H9 (cell line): ENCODE data around the gene CDKL4. TPM values are rescaled to one million over a fixed set of nuclear protein-coding genes. Genes with fewer than 3 reads are reported as not detected.
"Not testable (repeated sequence)": the region's sequence is repeated elsewhere in the genome, so short reads cannot be mapped to it uniquely, and the experiment has no call there.

Experiments
- DNase-seq: peaks from one replicate; pipeline ENCODE4 v3.0.0-alpha.2; 2017
- H2AFZ ChIP-seq: one replicate; pipeline ENCODE4 v1.6.1; 2013; ENCODE audit warnings: mild to moderate bottlenecking, low read length, control low read depth, moderate library complexity
- H2AK5ac ChIP-seq: 2 replicates; pipeline ENCODE4 v1.6.1; 2013; ENCODE audit warnings: low read length, control low read depth, mixed read lengths; ENCODE audit not compliant: insufficient read length
- H2BK120ac ChIP-seq: one replicate; pipeline ENCODE4 v1.6.1; 2013; ENCODE audit warnings: low read depth, mild to moderate bottlenecking, low read length, control low read depth, inconsistent platforms; ENCODE audit not compliant: poor library complexity, severe bottlenecking
- H2BK12ac ChIP-seq: 2 replicates; pipeline ENCODE4 v1.6.1; 2013; ENCODE audit warnings: low read length, control low read depth, mixed read lengths, low read depth; ENCODE audit not compliant: insufficient read length
- H2BK15ac ChIP-seq: 2 replicates; pipeline ENCODE4 v1.6.1; 2013; ENCODE audit warnings: low read depth, low read length, control low read depth
- H2BK20ac ChIP-seq: one replicate; pipeline ENCODE4 v1.6.1; 2013; ENCODE audit warnings: low read depth, mild to moderate bottlenecking, low read length, control low read depth, inconsistent platforms; ENCODE audit not compliant: poor library complexity, severe bottlenecking
- H2BK5ac ChIP-seq: 2 replicates; pipeline ENCODE4 v1.6.1; 2013; ENCODE audit warnings: low read length, control low read depth, mixed read lengths; ENCODE audit not compliant: insufficient read length
- H3K14ac ChIP-seq: 2 replicates; pipeline ENCODE4 v1.6.1; 2013; ENCODE audit warnings: low read length, control low read depth; ENCODE audit not compliant: insufficient read depth
- H3K18ac ChIP-seq: 2 replicates; pipeline ENCODE4 v1.6.1; 2013; ENCODE audit warnings: low read depth, mild to moderate bottlenecking, mixed read lengths, low read length, control low read depth; ENCODE audit not compliant: insufficient read length
- H3K23ac ChIP-seq: 2 replicates; pipeline ENCODE4 v1.6.1; 2013; ENCODE audit warnings: low read length, control low read depth, mixed read lengths, low read depth; ENCODE audit not compliant: insufficient read length
- H3K23me2 ChIP-seq: 2 replicates; pipeline ENCODE4 v1.6.1; 2013; ENCODE audit warnings: low read depth, mild to moderate bottlenecking, mixed read lengths, low read length, control low read depth; ENCODE audit not compliant: insufficient read length, poor library complexity, severe bottlenecking
- H3K27ac ChIP-seq: 2 replicates; pipeline ENCODE4 v1.5.1; 2013; ENCODE audit warnings: low read length, control low read depth, mixed read lengths, low read depth; ENCODE audit not compliant: insufficient read length
- H3K27me3 ChIP-seq: 2 replicates; pipeline ENCODE4 v1.6.1; 2013; ENCODE audit warnings: low read length, control low read depth, inconsistent platforms; ENCODE audit not compliant: insufficient read depth
- H3K4ac ChIP-seq: 2 replicates; pipeline ENCODE4 v1.6.1; 2013; ENCODE audit warnings: low read depth, mild to moderate bottlenecking, control low read depth, inconsistent platforms, low read length, moderate library complexity
- H3K4me1 ChIP-seq: 2 replicates; pipeline ENCODE4 v1.6.1; 2013; ENCODE audit warnings: low read length, control low read depth, inconsistent platforms; ENCODE audit not compliant: insufficient read depth
- H3K4me2 ChIP-seq: 2 replicates; pipeline ENCODE4 v1.6.1; 2013; ENCODE audit warnings: low read length, control low read depth, mixed read lengths; ENCODE audit not compliant: insufficient read length, insufficient read depth
- H3K56ac ChIP-seq: 2 replicates; pipeline ENCODE4 v1.6.1; 2013; ENCODE audit warnings: low read depth, mild to moderate bottlenecking, mixed read lengths, low read length, control low read depth; ENCODE audit not compliant: insufficient read length
- H3K79me1 ChIP-seq: 2 replicates; pipeline ENCODE4 v1.6.1; 2013; ENCODE audit warnings: low read depth, mild to moderate bottlenecking, moderate library complexity, low read length, control low read depth, inconsistent platforms; ENCODE audit not compliant: insufficient read depth, poor library complexity, severe bottlenecking
- H3K79me2 ChIP-seq: 2 replicates; pipeline ENCODE4 v1.6.1; 2013; ENCODE audit warnings: low read length, control low read depth, inconsistent platforms; ENCODE audit not compliant: insufficient read depth
- H3K9ac ChIP-seq: 2 replicates; pipeline ENCODE4 v1.6.1; 2013; ENCODE audit warnings: low read length, control low read depth, mixed read lengths; ENCODE audit not compliant: insufficient read length; ENCODE audit errors: extremely low read depth
- H3K9me3 ChIP-seq: one replicate; pipeline ENCODE4 v1.6.1; 2013; ENCODE audit warnings: low read depth, low read length, inconsistent platforms; ENCODE audit not compliant: control insufficient read depth
- H3T11ph ChIP-seq: one replicate; pipeline ENCODE4 v1.6.1; 2013; ENCODE audit warnings: mild to moderate bottlenecking, low read length, control low read depth, inconsistent platforms
- H4K20me1 ChIP-seq: one replicate; pipeline ENCODE4 v1.6.1; 2013; ENCODE audit not compliant: control insufficient read depth, insufficient read length, insufficient read depth
- H4K5ac ChIP-seq: 2 replicates; pipeline ENCODE4 v1.6.1; 2013; ENCODE audit warnings: low read depth, mild to moderate bottlenecking, mixed read lengths, low read length, control low read depth; ENCODE audit not compliant: insufficient read length
- H4K8ac ChIP-seq: replicated peaks from 2 replicates; pipeline ENCODE4 v1.6.1; 2013; ENCODE audit warnings: low read length, control low read depth, mixed read lengths, low read depth; ENCODE audit not compliant: insufficient read length
- H4K91ac ChIP-seq: 2 replicates; pipeline ENCODE4 v1.6.1; 2013; ENCODE audit warnings: low read depth, mild to moderate bottlenecking, moderate library complexity, mixed read lengths, low read length, control low read depth; ENCODE audit not compliant: insufficient read length
- H3K27ac Mint-ChIP-seq, 3 experiments: 2 replicates in 2 of 3; 3 replicates in 1 of 3; pipeline ENCODE4 v1.8.0; 2020 to 2021; ENCODE audit warnings: mixed read lengths in 3 of 3, mild to moderate bottlenecking in 1 of 3, moderate library complexity in 1 of 3
- H3K27me3 Mint-ChIP-seq: 2 replicates; pipeline ENCODE4 v1.8.0; 2021; ENCODE audit warnings: low read depth, mild to moderate bottlenecking, moderate library complexity, mixed read lengths
- H3K36me3 Mint-ChIP-seq, 3 experiments: 2 replicates in 2 of 3; 3 replicates in 1 of 3; pipeline ENCODE4 v1.8.0; 2020 to 2021; ENCODE audit warnings: low read depth in 3 of 3, mixed read lengths in 3 of 3; ENCODE audit not compliant: insufficient read depth in 1 of 3
- H3K4me1 Mint-ChIP-seq, 2 experiments: 2 replicates each; pipeline ENCODE4 v1.8.0; 2020; ENCODE audit warnings: mixed read lengths in 2 of 2
- H3K4me3 Mint-ChIP-seq, 2 experiments: 2 replicates in 1 of 2; 3 replicates in 1 of 2; pipeline ENCODE4 v1.8.0; 2020 to 2021; ENCODE audit warnings: mild to moderate bottlenecking in 2 of 2, mixed read lengths in 2 of 2, moderate library complexity in 1 of 2
- H3K9me3 Mint-ChIP-seq, 2 experiments: 2 replicates in 1 of 2; 3 replicates in 1 of 2; pipeline ENCODE4 v1.8.0; 2020; ENCODE audit warnings: mild to moderate bottlenecking in 2 of 2, mixed read lengths in 2 of 2, moderate library complexity in 1 of 2
- WGBS: extraction: QIAGEN DNeasy Blood & Tissue Kit; methylation state at CpG from one replicate; pipeline ENCODE4 v1.1.7; 2013; ENCODE audit warnings: missing lambda C conversion rate, low lambda C conversion rate, mixed read lengths; ENCODE audit not compliant: insufficient read length; ENCODE audit errors: extremely low coverage; 5-methylcytosine and 5-hydroxymethylcytosine counted together
- total RNA-seq: library from RNA; stranded (reverse); gene quantifications from 2 replicates; pipeline ENCODE4 v1.2.1, GENCODE V29; 2021

Gene CDKL4
- total RNA-seq, 1 experiment from 2014 or later, result not detected

DNA sequence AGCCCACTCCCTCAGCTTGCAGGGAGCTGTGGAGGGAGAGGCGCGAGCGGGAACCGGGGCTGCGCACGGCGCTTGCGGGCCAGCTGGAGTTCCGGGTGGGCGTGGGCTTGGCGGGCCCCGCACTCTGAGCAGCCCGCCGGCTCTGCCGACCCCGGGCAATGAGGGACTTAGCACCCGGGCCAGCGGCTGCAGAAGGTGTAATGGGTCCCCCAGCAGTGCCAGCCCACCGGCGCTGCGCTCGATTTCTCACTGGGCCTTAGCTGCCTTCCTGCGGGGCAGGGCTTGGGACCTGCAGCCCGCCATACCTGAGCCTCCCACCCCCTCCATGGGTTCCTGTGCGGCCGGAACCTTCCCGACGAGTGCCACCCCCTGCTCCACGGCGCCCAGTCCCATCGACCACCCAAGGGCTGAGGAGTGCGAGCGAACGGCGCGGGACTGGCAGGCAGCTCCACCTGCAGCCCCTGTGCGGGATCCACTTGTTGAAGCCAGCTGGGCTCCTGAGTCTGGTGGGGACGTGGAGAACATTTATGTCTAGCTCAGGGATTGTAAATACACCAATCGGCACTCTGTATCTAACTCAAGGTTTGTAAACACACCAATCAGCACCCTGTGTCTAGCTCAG is 582 bp upstream of the CDKL4 start:
- no CpG with 5 or more reads among the region's 39 CpGs for WGBS
- H2BK5ac ChIP-seq, H3K14ac ChIP-seq, DNase-seq, H2BK20ac ChIP-seq, H3K4me2 ChIP-seq, H3K23ac ChIP-seq, H3K9ac ChIP-seq, H3K79me1 ChIP-seq, H3K4ac ChIP-seq, H2AFZ ChIP-seq, H3K27ac ChIP-seq, H3K18ac ChIP-seq, H2AK5ac ChIP-seq, H3T11ph ChIP-seq, H3K79me2 ChIP-seq, H4K20me1 ChIP-seq, H3K56ac ChIP-seq, H3K9me3 Mint-ChIP-seq, H4K91ac ChIP-seq, H3K27ac Mint-ChIP-seq, H3K4me3 Mint-ChIP-seq, H2BK12ac ChIP-seq, H3K27me3 Mint-ChIP-seq, H3K4me1 ChIP-seq, H3K27me3 ChIP-seq, H3K23me2 ChIP-seq, H2BK120ac ChIP-seq, H2BK15ac ChIP-seq, H4K5ac ChIP-seq, H4K8ac ChIP-seq, H3K9me3 ChIP-seq: not testable (repeated sequence)
- Mint-ChIP-seq H3K36me3 (peaks cover 7 to 12% (median 10%) of the 10 kb centered on the region in 3 experiments; a peak in 6 of 7 replicates), H3K4me1 (peaks cover 7 to 27% of the 10 kb centered on the region in 2 experiments)
